Prostate gland (tissue), 2 donors: ENCODE measurements around the gene GALNS. TPM values are rescaled to one million over a fixed set of nuclear protein-coding genes. Genes with fewer than 3 reads are reported as not detected.

ENCODE experiments used
- DNase-seq: peaks from one replicate; pipeline ENCODE4 v3.0.0-alpha.2; 2019; ENCODE audit warnings: low spot score
- H3K27ac ChIP-seq, 2 donors: fragments of 200-600 bp; sonication (generic); 2 replicates each; pipeline ENCODE4 v1.5.1; 2017 to 2019
- H3K27me3 ChIP-seq: fragments of 200-600 bp; sonication (generic); replicated peaks from 2 replicates; pipeline ENCODE4 v1.5.1; 2019; ENCODE audit not compliant: insufficient read depth
- H3K36me3 ChIP-seq, 2 donors: fragments of 200-600 bp; sonication (generic); 1 replicate in 1 of 2; 2 replicates in 1 of 2; pipeline versions ENCODE4 v1.5.1 to v1.8.1; 2017 to 2019
- H3K4me1 ChIP-seq: fragments of 200-600 bp; sonication (generic); replicated peaks from 2 replicates; pipeline ENCODE4 v1.5.1; 2019
- H3K4me3 ChIP-seq, 2 donors: fragments of 200-600 bp; sonication (generic); 2 replicates each; pipeline ENCODE4 v1.5.1; 2017 to 2019
- H3K9me3 ChIP-seq: fragments of 200-600 bp; sonication (generic); 2 replicates; pipeline ENCODE4 v1.5.1; 2017
- CTCF ChIP-seq, 4 experiments: fragments of 200-600 bp in 2 of 4; fragments of 450-650 bp in 2 of 4; sonication (generic) in 2 of 4; IDR thresholded peaks; 1 replicate in 3 of 4; 2 replicates in 1 of 4; pipeline ENCODE4 v1.5.1; 2016 to 2019; ENCODE audit warnings: antibody characterized with exemption in 4 of 4, mild to moderate bottlenecking in 2 of 4, moderate library complexity in 2 of 4
- POLR2A ChIP-seq: fragments of 450-650 bp; IDR thresholded peaks from one replicate; pipeline ENCODE4 v1.6.1; 2016; ENCODE audit warnings: antibody characterized with exemption, mild to moderate bottlenecking
- POLR2AphosphoS5 ChIP-seq: sonication (generic); formaldehyde crosslinking; IDR thresholded peaks from one replicate; pipeline ENCODE4 v1.6.1; 2017; ENCODE audit warnings: antibody characterized with exemption
- WGBS: methylation state at CpG from one replicate; pipeline ENCODE4 v1.1.5; 2018; 5-methylcytosine and 5-hydroxymethylcytosine counted together
- intact Hi-C: fragments of 100-400 bp; cut with DNase I; formaldehyde crosslinking; loops from one replicate; pipeline ENCODE4 v1.14.2; 2022
- total RNA-seq, 2 donors: library from RNA; depleted of rRNA; stranded (reverse); fragments of >200 nt; gene quantifications; one replicate each; pipeline ENCODE4 v1.1.0, GENCODE V29; 2016

Gene GALNS
- total RNA-seq, 2 donors from 2014 or later = 20.4 to 75.1 TPM

DNA sequence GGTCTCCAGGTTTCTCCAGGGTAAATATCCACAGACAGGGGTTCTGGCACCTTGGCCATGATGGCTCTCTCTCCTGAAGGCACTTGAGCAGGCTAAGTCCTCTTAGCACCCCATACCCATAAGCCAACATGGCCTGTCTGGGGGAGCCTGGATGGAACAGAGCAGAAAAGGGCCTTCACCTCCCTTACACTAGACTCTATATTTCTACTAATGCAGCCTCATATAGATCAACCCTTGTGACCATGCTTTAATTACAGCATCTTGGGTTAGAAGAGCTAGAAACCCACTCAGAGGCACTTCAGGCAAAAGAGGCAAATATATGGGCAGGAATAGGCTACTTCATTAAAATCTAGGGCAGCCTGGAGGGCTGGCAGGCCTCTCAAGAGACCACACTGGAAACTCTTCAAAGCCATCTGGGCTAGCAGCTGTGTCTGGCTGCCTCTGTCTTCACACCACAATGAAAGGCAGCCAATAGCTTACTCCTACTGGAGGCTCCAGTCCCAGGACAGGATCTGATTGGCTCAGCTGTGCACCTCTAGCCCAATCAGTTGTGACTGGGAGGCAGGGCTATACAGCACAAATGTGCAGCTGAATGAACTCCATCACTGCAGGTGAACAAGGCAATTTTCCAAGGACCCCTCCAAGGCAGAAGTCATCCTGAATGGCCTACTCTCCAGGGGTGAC lies 57.8 kb downstream of the GALNS start:
- H3K27ac ChIP-seq = no peak overlapping the region
- no peaks in the 10 kb centered on the region for H3K9me3 ChIP-seq
- TF ChIP-seq POLR2AphosphoS5 = no peak
- TF ChIP-seq CTCF (IDR thresholded peaks at IDR 0.05) = no peak
- TF ChIP-seq POLR2A = no peak
- no peak overlapping the region for H3K4me3 ChIP-seq
- H3K36me3 ChIP-seq = no peaks in the 10 kb centered on the region
- intact Hi-C loops = no loop called here
- DNase-seq = no peak
- H3K27me3 ChIP-seq = no peaks in the 10 kb centered on the region
- peaks cover under 1% of the 10 kb centered on the region for H3K4me1 ChIP-seq

DNA sequence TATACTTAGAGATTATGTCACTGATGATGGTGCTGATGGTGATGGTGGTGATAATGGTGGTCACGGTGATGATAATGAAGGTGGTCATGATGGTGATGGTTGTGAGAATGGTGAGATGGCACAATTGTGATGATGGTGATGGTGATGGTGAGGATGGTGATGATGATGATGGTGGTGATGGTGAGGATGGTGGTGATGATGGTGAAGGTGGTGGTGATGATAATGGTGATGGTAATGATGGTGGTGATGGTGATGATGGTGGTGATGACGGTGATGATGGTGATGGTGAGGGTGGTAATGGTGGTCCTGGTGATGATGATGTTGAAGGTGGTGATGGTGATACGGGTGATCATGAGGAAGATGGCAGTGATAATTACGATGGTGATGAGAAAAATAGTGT lies 58.7 kb downstream of the GALNS start:
- no peak for DNase-seq
- H3K36me3 ChIP-seq = no peaks in the 10 kb centered on the region
- 87% methylated on average over 4 of the region's 4 CpGs for WGBS

GRCh38 chr16:88796278-88796677 lies 60.5 kb downstream of the GALNS start:
- Histone ChIP-seq H3K4me3 (no peak overlapping the region), H3K27me3 (no peaks in the 10 kb centered on the region), H3K4me1 (no peaks in the 10 kb centered on the region), H3K9me3 (no peaks in the 10 kb centered on the region), H3K27ac (no peak overlapping the region), H3K36me3 (no peaks in the 10 kb centered on the region)
- DNase-seq = no peak
- intact Hi-C loops = no loop called here
- 65% methylated on average over 4 of the region's 4 CpGs for WGBS
- TF ChIP-seq POLR2A (no peak), POLR2AphosphoS5 (no peak), CTCF (IDR thresholded peaks at IDR 0.05) (no peak)

More for the DNA sequence above, 58.7 kb downstream of the GALNS start:
- TF ChIP-seq CTCF (IDR thresholded peaks at IDR 0.05) = no peak
- TF ChIP-seq POLR2AphosphoS5 = no peak
- TF ChIP-seq POLR2A = no peak
- Histone ChIP-seq H3K4me3 (no peak overlapping the region), H3K4me1 (no peaks in the 10 kb centered on the region), H3K27me3 (no peaks in the 10 kb centered on the region), H3K9me3 (no peaks in the 10 kb centered on the region), H3K27ac (no peak overlapping the region)
- intact Hi-C loops = no loop called here

GRCh38 chr16:88793251-88793954 lies 63.3 kb downstream of the GALNS start:
- H3K9me3 ChIP-seq = no peaks in the 10 kb centered on the region
- no peaks in the 10 kb centered on the region for H3K36me3 ChIP-seq
- WGBS = 49% methylated on average over 35 of the region's 35 CpGs
- no peak overlapping the region for H3K27ac ChIP-seq
- TF ChIP-seq POLR2AphosphoS5 (no peak), CTCF (IDR thresholded peaks at IDR 0.05) (no peak), POLR2A (no peak)
- intact Hi-C loops = no loop called here
- H3K4me3 ChIP-seq = no peak overlapping the region
- H3K27me3 ChIP-seq = no peaks in the 10 kb centered on the region
- H3K4me1 ChIP-seq = no peaks in the 10 kb centered on the region
- DNase-seq = no peak
